HepG2 (cell line): ENCODE data around the gene SEMA4C.
A peak's percentile ranks its signal among the peaks of the same experiment; 100 is the strongest.

Experiments used
- MAZ ChIP-seq, 2 experiments: sonication (generic) in 1 of 2; formaldehyde crosslinking in 1 of 2; IDR thresholded peaks; 2 replicates each; pipeline versions ENCODE4 v1.5.0 to v1.6.1; 2012 to 2020; ENCODE audit warnings: low read depth in 2 of 2, mild to moderate bottlenecking in 2 of 2, borderline replicate concordance in 1 of 2, improper control_type of control experiment in 1 of 2, low read length in 1 of 2, missing genetic modification reagents in 1 of 2, moderate library complexity in 1 of 2
- MXI1 ChIP-seq: IDR thresholded peaks from 3 replicates; pipeline ENCODE4 v1.6.1; 2012; ENCODE audit warnings: low read depth, low read length, inconsistent platforms, borderline replicate concordance
- NFKB2 ChIP-seq: sonication (generic); formaldehyde crosslinking; IDR thresholded peaks from 2 replicates; pipeline ENCODE4 v1.4.0; 2020; ENCODE audit warnings: missing genetic modification reagents, borderline replicate concordance
- POLR2A ChIP-seq, 2 experiments: IDR thresholded peaks; 2 replicates each; pipeline ENCODE4 v1.6.1; 2011; ENCODE audit warnings: low read depth in 2 of 2, low read length in 2 of 2, mild to moderate bottlenecking in 1 of 2, moderate library complexity in 1 of 2; ENCODE audit not compliant: insufficient read depth in 1 of 2
- THRA ChIP-seq: sonication (generic); formaldehyde crosslinking; IDR thresholded peaks from 2 replicates; pipeline ENCODE4 v1.4.0; 2020; ENCODE audit warnings: missing genetic modification reagents, borderline replicate concordance
- ZFP1 ChIP-seq: IDR thresholded peaks from 2 replicates; pipeline ENCODE4 v1.6.1; 2016
- TF ChIP-seq, protein P1 (sequence below): sonication (generic); formaldehyde crosslinking; IDR thresholded peaks from 2 replicates; pipeline ENCODE4 v1.5.1; 2020; ENCODE audit warnings: mild to moderate bottlenecking, missing genetic modification reagents, borderline replicate concordance

DNA sequence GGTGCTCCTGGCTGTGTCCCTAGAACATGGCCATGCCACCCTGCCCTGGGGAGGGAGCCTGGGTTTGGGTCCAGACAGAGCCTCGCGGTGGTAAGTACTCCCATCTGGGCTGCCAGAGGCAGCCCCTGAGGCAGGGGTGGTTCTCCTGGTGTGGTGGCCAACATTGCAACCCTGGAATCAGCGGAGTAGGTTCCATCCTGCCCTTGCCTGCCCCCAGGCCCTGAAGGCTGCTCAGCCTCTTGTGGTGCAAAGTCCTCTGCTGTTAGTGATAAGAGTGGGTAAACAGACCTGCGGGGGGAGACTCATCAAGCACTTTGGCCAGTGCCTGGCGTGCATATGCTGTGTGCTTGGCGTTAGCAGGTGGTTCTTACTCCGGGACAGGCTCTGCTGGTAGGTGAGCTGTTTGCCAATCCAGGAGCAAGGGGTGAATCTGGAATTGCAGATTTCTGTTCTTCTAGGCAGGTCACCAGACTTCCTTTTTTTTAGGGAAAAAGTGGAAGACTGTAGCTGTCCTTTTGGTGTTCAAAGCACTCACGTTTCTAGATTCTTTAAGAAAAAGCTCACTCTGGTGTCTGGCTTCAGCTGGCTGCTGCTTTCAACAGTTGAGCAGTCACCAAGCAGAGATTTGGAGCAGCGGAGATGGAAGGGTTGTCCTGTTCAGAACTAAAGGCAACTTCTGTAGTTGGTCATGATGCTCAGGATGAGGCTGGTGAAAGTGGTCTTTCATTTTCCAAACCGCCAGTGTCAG is 50.6 kb downstream of the SEMA4C start:
- TF ChIP-seq NFKB2 (CRISPR knock-in tag) (peak; percentile 93; the same call in 1 of the 2 replicates), MAZ (IDR thresholded peaks at IDR 0.05; ENCODE audit: borderline replicate concordance, low read depth, low read length) (peak; percentile 77; the same call in 1 of the 2 replicates), MAZ (CRISPR knock-in tag; IDR thresholded peaks at IDR 0.05; ENCODE audit: low read depth) (peak; percentile 93), POLR2A (IDR thresholded peaks at IDR 0.05; ENCODE audit: insufficient read depth in 1 of 2, low read depth in 2 of 2, low read length in 2 of 2) (peak in 1 of 2 experiments; percentile 53; a peak in 2 of 4 replicates), MXI1 (peak; percentile 94; the same call in 2 of the 3 replicates), ZFP1 (CRISPR knock-in tag) (peak; percentile 86; the same call in 1 of the 2 replicates), THRA (peak; percentile 99)
- TF ChIP-seq, protein P1, sequence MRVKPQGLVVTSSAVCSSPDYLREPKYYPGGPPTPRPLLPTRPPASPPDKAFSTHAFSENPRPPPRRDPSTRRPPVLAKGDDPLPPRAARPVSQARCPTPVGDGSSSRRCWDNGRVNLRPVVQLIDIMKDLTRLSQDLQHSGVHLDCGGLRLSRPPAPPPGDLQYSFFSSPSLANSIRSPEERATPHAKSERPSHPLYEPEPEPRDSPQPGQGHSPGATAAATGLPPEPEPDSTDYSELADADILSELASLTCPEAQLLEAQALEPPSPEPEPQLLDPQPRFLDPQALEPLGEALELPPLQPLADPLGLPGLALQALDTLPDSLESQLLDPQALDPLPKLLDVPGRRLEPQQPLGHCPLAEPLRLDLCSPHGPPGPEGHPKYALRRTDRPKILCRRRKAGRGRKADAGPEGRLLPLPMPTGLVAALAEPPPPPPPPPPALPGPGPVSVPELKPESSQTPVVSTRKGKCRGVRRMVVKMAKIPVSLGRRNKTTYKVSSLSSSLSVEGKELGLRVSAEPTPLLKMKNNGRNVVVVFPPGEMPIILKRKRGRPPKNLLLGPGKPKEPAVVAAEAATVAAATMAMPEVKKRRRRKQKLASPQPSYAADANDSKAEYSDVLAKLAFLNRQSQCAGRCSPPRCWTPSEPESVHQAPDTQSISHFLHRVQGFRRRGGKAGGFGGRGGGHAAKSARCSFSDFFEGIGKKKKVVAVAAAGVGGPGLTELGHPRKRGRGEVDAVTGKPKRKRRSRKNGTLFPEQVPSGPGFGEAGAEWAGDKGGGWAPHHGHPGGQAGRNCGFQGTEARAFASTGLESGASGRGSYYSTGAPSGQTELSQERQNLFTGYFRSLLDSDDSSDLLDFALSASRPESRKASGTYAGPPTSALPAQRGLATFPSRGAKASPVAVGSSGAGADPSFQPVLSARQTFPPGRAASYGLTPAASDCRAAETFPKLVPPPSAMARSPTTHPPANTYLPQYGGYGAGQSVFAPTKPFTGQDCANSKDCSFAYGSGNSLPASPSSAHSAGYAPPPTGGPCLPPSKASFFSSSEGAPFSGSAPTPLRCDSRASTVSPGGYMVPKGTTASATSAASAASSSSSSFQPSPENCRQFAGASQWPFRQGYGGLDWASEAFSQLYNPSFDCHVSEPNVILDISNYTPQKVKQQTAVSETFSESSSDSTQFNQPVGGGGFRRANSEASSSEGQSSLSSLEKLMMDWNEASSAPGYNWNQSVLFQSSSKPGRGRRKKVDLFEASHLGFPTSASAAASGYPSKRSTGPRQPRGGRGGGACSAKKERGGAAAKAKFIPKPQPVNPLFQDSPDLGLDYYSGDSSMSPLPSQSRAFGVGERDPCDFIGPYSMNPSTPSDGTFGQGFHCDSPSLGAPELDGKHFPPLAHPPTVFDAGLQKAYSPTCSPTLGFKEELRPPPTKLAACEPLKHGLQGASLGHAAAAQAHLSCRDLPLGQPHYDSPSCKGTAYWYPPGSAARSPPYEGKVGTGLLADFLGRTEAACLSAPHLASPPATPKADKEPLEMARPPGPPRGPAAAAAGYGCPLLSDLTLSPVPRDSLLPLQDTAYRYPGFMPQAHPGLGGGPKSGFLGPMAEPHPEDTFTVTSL (CRISPR knock-in tag): peak; percentile 85
